HG02870 (cell line): ENCODE results near the gene PWWP2B.

Source experiments
- ATAC-seq: cut with Tn5 transposase; IDR thresholded peaks from one replicate; pipeline ENCODE4 v1.9.1; 2021; ENCODE audit warnings: mild to moderate bottlenecking, moderate library complexity; ENCODE audit not compliant: unreplicated experiment

PWWP2B gene

GRCh38 chr10:132363376-132363775 is 33.6 kb upstream of the PWWP2B start:
- ATAC-seq, result no peak

GRCh38 chr10:132363921-132364593 is 32.9 kb upstream of the PWWP2B start:
- no peak for ATAC-seq

- no peak for ATAC-seq
These were observed 32.4 kb upstream of the PWWP2B start for GRCh38 chr10:132364594-132364970.

- ATAC-seq, result no peak
These were observed 31.9 kb upstream of the PWWP2B start for GRCh38 chr10:132365102-132365501.

DNA sequence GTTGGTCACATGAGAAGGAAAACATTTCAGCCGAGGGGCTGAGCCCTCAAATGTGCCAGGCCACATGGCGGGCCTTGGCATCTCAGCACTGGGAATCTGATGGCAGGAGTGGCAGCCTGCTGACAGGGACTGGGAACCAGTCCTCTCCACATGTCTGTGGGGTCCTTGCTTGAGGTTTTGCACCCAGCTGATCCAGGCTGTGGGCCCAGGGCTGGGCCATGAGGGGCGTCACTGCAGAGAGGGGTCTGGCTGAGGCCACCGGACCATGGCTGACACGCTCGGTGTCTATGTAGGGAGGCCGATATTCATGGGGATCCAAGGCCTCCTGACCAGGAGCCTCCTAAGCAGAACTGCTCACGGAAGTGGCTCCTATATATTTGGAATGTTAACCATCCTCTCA is 31.0 kb upstream of the PWWP2B start:
- no peak for ATAC-seq

DNA sequence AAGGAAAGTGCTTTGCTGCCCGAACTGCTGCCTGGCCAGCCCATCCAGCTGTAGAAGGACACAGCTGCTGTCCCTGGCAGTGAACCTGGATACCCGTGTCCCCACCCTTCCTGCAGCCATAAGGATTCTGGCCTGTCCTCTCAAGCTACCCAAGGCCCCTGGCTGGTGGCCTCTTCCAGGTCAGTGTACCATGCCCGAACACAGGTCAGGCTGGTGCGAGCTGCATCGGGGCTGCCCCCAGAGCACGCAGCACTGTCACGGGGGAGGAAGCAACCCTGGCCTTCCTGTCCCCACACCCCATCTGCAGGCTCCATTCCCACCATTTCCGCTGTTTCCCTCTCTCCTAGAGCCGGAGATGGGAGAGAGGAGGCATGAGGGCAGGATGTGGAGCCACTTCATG is 30.5 kb upstream of the PWWP2B start:
- ATAC-seq, result no peak

GRCh38 chr10:132368391-132368790 is 28.6 kb upstream of the PWWP2B start:
- ATAC-seq, result no peak

GRCh38 chr10:132368881-132369635 is 27.9 kb upstream of the PWWP2B start:
- ATAC-seq, result no peak

- ATAC-seq, result no peak
These were observed 27.3 kb upstream of the PWWP2B start for GRCh38 chr10:132369636-132370185.

DNA sequence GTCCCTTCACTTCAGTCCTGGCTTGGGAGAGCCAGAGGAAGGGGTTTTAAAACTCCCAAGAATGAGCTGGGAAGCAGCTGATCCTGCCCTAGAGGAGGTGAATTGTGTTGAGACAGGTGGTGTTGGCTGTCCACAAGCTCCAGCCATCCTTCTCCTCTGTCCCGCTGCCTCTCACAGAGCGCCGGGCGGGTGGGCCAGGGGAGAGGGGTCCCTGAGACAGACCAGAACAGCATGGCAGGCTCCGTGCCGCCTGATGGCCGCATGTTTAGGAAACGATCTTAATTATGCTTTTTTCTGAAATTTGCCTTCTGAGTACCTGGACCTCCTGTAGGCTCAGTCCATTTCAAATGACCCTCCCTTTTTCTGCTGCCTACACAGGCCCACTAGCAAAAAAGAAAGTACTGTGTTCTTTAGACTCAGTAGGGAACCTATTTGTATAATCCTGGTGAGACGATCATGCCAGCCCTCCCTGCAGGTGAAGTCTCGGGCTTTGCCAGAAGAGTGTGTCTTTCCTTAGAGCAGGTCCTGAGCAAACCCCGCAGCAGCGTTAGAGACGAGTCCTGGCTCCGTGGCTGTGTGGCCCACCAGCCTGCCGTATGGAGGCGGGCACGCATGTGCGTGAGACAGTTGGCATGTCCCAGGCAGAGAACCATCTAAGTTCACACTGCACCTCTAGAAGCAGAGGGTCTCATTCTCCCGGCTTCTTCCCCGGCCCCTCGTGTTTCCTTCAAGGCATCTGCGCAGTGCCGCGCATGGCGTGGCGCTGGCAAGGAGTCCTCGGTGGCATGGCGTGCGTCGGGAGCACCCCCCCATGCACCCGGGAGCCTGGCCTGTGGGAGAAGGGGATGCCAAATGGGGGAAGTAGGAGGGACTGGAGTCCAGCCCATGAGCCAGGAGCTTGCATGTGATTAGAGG is 26.3 kb upstream of the PWWP2B start:
- no peak for ATAC-seq

- no peak for ATAC-seq
These were observed 25.3 kb upstream of the PWWP2B start for GRCh38 chr10:132371641-132372081.

DNA sequence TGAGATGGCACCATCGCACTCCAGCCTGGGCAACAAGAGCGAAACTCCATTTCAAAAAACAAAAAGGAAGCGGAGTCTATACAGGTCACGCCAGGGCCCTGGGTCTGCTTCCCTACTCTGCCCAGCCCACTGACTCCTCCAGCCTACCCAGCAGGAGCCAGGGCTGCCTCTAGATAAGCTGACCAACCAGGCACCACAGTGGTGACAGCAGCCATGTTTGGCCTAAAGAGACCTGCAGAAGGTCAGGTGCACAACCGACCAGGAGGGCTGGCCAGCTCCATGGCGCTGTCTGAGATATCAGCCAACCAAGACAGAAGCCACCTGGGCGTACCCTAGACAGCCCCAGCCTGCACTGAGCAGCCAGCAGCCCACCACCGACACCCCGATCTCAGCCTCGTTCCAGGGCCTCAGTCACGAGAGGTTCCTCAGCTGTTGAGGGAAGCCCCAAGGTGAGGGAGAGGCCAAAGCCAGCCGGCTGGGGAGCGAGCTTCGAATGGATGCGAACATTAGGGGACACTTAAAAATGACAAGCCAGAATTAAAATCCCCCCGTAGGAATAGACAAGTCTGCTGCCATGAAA is 24.4 kb upstream of the PWWP2B start:
- no peak for ATAC-seq

DNA sequence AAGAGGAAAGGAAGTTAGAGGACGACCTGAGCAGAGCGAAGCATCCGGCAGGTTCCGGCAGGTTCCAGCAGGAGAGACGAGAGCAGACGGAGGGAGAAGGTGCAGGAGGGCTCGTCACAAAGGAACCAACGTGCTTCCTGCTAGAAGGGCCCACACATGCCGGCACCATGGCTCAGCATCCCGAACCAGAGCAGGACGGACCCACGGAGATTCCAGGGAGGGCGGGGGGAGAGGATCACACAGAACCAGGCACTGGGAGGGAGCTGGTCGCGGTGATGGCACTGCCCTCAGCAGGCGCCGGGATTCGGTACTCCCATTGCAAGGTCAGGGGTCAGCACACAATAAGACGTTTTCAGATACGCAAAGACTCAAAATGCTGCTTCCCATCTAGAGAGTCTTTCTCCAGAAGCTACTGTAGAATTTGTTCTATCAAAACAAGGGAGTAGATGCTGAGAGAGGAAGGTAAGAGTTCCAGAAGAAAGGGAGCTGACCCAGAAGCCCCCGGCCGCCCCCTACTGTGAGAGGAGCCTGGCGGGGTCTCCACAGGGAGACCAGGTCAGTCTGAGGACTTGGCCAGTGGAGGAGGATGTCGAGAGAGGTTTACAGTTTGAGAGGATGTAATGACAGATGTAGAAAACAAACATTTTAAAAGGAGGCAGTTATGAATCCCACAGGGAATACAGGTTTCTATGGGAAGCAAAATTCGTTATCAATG is 23.6 kb upstream of the PWWP2B start:
- ATAC-seq, result no peak

GRCh38 chr10:132374176-132374575 is 22.8 kb upstream of the PWWP2B start:
- ATAC-seq, result no peak

DNA sequence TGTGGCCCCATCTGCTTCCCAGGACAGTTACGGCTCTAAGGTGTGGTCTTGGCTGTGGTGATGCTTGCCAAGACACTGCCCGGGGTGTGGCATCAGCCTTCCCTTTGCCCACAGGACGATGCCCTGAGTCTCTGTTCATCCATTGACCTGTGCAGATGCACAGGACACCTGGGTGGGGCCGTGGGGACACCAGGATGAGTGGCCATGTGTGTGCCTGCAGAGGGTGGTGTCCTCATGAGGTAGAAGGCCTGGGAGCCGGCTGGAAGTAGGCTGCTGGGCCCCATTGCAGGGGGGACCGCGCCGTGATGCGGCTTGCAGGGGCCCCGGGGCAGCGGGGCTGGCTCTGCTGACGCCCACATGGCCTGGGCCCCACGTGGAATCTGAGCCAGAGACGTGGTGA is 22.4 kb upstream of the PWWP2B start:
- ATAC-seq, result no peak

- no peak for ATAC-seq
These were observed 21.7 kb upstream of the PWWP2B start for GRCh38 chr10:132375116-132375794.

DNA sequence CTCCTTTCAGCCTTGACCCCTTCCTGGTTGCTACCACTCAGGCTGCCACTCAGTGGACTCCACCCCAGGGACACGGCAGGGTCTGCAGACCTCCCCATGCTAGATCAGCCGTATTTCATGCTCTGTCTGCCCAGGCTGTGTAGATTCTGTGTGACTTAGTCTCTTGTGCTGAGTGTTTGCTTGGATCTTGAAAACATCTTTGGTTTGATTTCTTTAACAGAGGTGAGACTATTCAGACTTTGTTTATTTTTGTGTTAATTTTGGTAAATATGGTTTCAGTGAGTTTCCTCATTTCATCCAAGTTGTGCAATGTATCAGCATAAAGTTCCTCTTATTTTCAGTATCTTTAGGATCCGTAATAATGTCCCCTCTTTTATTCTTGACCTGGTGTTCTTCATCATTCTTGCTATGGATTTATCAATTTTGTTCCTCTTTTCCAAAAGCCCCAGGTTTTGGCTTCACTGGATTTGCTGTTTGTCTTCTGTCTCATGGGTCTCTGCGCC is 21.2 kb upstream of the PWWP2B start:
- ATAC-seq, result no peak

- ATAC-seq, result no peak
These were observed 20.6 kb upstream of the PWWP2B start for GRCh38 chr10:132376394-132376851.

DNA sequence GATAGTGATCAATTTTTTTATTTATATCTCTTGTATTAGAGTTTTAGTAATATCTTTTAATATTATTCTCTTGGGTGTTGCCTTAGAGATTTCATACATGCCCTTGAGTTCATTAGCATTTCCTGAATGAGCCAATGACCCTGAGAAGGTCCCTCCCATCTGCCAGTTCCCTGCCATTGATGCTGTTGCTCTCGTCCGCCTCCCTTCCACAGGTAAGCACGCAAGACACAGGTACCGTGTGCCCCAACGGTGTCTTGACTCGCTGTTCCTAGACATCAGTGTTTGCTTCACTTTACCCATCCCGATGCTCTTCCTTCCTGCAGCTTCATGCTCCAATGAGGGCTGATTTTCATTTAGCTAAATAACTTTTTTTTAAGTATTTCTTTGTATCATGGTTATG is 19.7 kb upstream of the PWWP2B start:
- no peak for ATAC-seq
